ENCODE results near the gene CPTP.
A peak's percentile ranks its signal among the peaks of the same experiment; 100 is the strongest.

CPTP gene

GRCh38 chr1:1286313-1287261 is 38.0 kb upstream of the CPTP start:
- in situ Hi-C loops (cut with HindIII; ENCODE audit: low sequenced_read_pairs), result no loop called here
- no peak for DNase-seq (ENCODE audit: low read depth, low spot score)
- no peak for TF ChIP-seq CTCF (IDR thresholded peaks at IDR 0.05; ENCODE audit: low read depth, low read length)

GRCh38 chr1:1287288-1288110 is 37.1 kb upstream of the CPTP start:
- TF ChIP-seq CTCF (IDR thresholded peaks at IDR 0.05; ENCODE audit: low read depth, low read length), result no peak
- in situ Hi-C loops (cut with HindIII; ENCODE audit: low sequenced_read_pairs), result no loop called here
- no peak for DNase-seq (ENCODE audit: low read depth, low spot score)
- H3K4me3 ChIP-seq (ENCODE audit: low read depth, low read length), result no peak overlapping the region

More at GRCh38 chr1:1286313-1287261, 38.0 kb upstream of the CPTP start:
- no peak overlapping the region for H3K4me3 ChIP-seq (ENCODE audit: low read depth, low read length)

GRCh38 chr1:1290238-1290731 is 34.3 kb upstream of the CPTP start:
- in situ Hi-C loops (cut with HindIII; ENCODE audit: low sequenced_read_pairs), result no loop called here
- TF ChIP-seq CTCF (IDR thresholded peaks at IDR 0.05; ENCODE audit: low read depth, low read length), result peak; percentile 85
- peak; percentile 45 for DNase-seq (ENCODE audit: low read depth, low spot score)
- H3K4me3 ChIP-seq (ENCODE audit: low read depth, low read length), result no peak overlapping the region

- TF ChIP-seq CTCF (IDR thresholded peaks at IDR 0.05; ENCODE audit: low read depth, low read length), result no peak
- in situ Hi-C loops (cut with HindIII; ENCODE audit: low sequenced_read_pairs), result no loop called here
- DNase-seq (ENCODE audit: low read depth, low spot score), result no peak
- H3K4me3 ChIP-seq (ENCODE audit: low read depth, low read length), result no peak overlapping the region
Measured at GRCh38 chr1:1291023-1291528, 33.5 kb upstream of the CPTP start.

GRCh38 chr1:1291548-1292441 is 32.8 kb upstream of the CPTP start:
- TF ChIP-seq CTCF (IDR thresholded peaks at IDR 0.05; ENCODE audit: low read depth, low read length), result peak; percentile 74
- peak; percentile 43 for DNase-seq (ENCODE audit: low read depth, low spot score)
- H3K4me3 ChIP-seq (ENCODE audit: low read depth, low read length), result no peak overlapping the region
- in situ Hi-C loops (cut with HindIII; ENCODE audit: low sequenced_read_pairs), result no loop called here
